Ureter (tissue), 1 donor: ENCODE measurements around the gene EPS8L2. TPM values are rescaled to one million over a fixed set of nuclear protein-coding genes. Genes with fewer than 3 reads are reported as not detected.

Experiments
- DNase-seq: peaks from one replicate; pipeline ENCODE4 v3.0.0-alpha.2; 2020; ENCODE audit warnings: low spot score
- total RNA-seq: library from RNA; stranded (reverse); gene quantifications from one replicate; pipeline ENCODE4 v1.2.4, GENCODE V29; 2023
- donor health status: DM: yes; HTN: yes; CAD: no.

EPS8L2 gene
- total RNA-seq, 1 donor from 2014 or later = 156 TPM

- no peak for DNase-seq
These were observed 70.2 kb downstream of the EPS8L2 start for GRCh38 chr11:776263-776560.

GRCh38 chr11:776561-777287 lies 70.7 kb downstream of the EPS8L2 start:
- no peak for DNase-seq

Other genes with a start within 250 kb of the EPS8L2 start
- gene RNH1, start 199.0 kb upstream of the EPS8L2 start, total RNA-seq = 182 TPM
- 85.3 TPM for gene HRAS, start 170.7 kb upstream of the EPS8L2 start, total RNA-seq
- gene LRRC56, start 168.7 kb upstream of the EPS8L2 start, total RNA-seq = 3.4 TPM
- gene LMNTD2, start 145.5 kb upstream of the EPS8L2 start, total RNA-seq = 8.8 TPM
- 54.9 TPM for gene RASSF7, start 145.3 kb upstream of the EPS8L2 start, total RNA-seq
- gene PHRF1, start 129.8 kb upstream of the EPS8L2 start, total RNA-seq = 43.6 TPM
- 14.9 TPM for gene IRF7, start 90.3 kb upstream of the EPS8L2 start, total RNA-seq
- gene CDHR5, start 81.3 kb upstream of the EPS8L2 start, total RNA-seq = not detected
- gene SCT, start 79.0 kb upstream of the EPS8L2 start, total RNA-seq = not detected
- 2.6 TPM for gene DRD4, start 69.0 kb upstream of the EPS8L2 start, total RNA-seq
- gene DEAF1, start 11.0 kb upstream of the EPS8L2 start, total RNA-seq = 36.9 TPM
- gene TMEM80, start 10.4 kb upstream of the EPS8L2 start, total RNA-seq = 32.5 TPM
- 172 TPM for gene TALDO1, start 41.2 kb downstream of the EPS8L2 start, total RNA-seq
- 82.5 TPM for gene GATD1, start 71.3 kb downstream of the EPS8L2 start, total RNA-seq
- gene CEND1, start 83.9 kb downstream of the EPS8L2 start, total RNA-seq = 0.23 TPM
- gene SLC25A22, start 92.0 kb downstream of the EPS8L2 start, total RNA-seq = 28.4 TPM
- 20.6 TPM for gene PIDD1, start 99.0 kb downstream of the EPS8L2 start, total RNA-seq
- 2,024 TPM for gene RPLP2, start 103.7 kb downstream of the EPS8L2 start, total RNA-seq
- 118 TPM for gene PNPLA2, start 112.7 kb downstream of the EPS8L2 start, total RNA-seq
- gene CRACR2B, start 121.7 kb downstream of the EPS8L2 start, total RNA-seq = 45.8 TPM
- 241 TPM for gene CD151, start 126.7 kb downstream of the EPS8L2 start, total RNA-seq
- gene POLR2L, start 136.3 kb downstream of the EPS8L2 start, total RNA-seq = 112 TPM
- 47.2 TPM for gene TSPAN4, start 136.6 kb downstream of the EPS8L2 start, total RNA-seq
- 116 TPM for gene CHID1, start 204.6 kb downstream of the EPS8L2 start, total RNA-seq
- 100 TPM for gene AP2A2, start 219.6 kb downstream of the EPS8L2 start, total RNA-seq